Stimulated activated CD8-positive, alpha-beta memory T cell treated with anti-CD3 and anti-CD28 coated beads, Interleukin-4, amount 100 ng/mL, for 48 hours (primary cell): ENCODE data around the gene SH3BP5.
A peak's percentile ranks its signal among the peaks of the same experiment; 100 is the strongest.
"Not testable (repeated sequence)": the region's sequence is repeated elsewhere in the genome, so short reads cannot be mapped to it uniquely, and the experiment has no call there.

ENCODE experiments used
- DNase-seq: peaks from one replicate; pipeline ENCODE4 v3.0.0-alpha.2; 2020

SH3BP5 gene

DNA sequence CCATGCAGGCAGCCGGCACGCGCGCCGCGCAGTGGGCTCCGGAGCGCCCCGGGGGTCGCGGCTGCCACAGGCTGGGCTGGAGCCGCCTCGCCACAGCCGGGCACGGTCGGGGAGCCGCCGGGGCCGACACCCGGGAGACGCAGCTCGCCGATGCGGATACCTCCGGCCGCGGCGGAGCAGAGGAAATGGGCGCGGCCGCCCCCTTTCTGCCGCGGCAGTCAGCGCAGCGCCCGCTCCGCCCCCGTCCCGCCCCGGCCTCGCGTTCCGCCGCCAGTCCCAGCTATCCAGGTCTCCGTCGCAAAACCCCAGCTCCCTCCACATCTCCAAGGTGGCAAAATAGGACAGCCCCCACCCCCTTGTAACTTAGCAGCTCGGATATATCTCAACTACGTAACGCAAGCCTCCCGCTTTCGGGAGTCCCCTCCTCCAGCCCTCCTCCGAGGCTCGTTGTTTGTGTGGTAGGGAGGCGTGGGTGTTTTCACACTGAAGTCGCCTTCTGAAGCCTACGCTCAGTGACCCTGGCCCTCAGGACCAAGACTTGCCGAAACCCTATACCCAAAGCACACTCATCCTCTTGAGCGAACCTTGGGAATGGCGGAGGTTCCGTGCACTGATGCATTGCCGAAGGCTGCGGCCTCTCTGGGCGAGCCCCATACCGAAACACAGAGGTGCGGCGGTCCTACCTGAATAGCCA is at the start of gene SH3BP5:
SH3BP5 (minus strand) TSS at position 182 of the 694 bp plus-strand sequence; CDS start at position 4, 178 bp downstream.
- peak; percentile 83 for DNase-seq

GRCh38 chr3:15380980-15381890 is 48.8 kb upstream of the SH3BP5 start:
- DNase-seq, result no peak

DNA sequence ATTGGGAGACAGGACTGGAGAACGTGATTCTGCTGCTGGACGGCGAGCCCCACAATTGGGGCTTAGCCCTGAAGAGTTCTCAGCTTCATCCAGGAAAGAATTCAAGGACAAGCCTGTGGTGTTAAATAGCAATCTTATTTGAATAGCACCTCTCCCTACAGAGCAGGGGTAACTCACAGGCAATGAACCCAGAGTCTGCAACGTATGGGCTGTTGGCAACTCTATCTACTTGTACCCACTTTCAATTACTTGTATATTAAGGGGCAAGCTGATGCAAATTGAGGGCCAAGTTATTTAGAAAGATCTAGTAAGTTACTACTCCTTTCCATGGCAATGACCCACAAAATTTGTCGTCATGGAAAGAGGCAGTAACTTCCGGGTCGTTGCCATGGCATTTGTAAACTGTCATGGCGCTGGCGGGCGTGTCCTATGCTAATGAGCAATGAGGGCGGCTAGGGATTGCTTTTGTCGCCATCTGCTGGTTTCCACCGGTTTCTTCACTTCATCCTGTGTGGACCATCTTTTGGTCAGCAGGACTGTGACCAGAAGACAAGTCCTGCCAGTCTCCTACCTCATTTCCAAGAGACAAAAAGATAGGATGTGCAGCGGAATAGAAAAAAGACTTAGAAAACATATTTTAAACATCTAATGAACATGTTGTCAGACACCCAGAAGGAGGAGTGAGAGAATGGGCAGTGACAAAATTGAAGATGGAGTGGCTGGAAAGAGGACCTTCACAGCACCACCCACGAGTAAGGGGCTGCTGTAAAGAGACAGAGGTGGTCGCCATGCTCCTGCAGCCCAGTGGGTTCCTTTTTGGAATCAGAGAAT is 45.8 kb upstream of the SH3BP5 start:
- peak; percentile 95 for DNase-seq

DNA sequence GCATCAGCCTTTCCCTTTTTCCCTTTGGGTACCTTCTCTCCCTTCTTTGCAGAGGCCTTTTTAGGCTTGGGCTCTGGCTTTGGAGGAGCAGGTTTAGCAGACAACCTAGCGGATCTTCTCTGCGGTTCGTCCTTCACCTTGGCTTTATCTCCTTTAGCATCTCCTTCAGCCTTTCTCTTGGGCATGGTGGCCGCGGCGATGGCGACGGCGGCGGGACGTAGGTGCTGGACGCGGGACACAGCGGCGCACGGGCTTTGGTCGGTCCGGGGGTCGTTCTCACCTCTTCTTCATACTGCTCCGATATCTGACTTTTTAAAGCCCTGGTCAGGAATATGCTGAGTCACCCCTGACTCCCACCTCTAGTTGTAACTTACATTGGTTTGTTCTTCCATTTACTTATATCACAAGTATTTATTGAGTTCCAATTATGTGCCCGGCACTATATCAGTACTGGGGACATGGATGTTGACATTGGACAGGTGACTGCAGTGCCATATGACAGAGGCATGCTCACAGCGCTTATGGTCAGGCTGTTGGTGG is 43.1 kb upstream of the SH3BP5 start:
- DNase-seq, result no peak

DNA sequence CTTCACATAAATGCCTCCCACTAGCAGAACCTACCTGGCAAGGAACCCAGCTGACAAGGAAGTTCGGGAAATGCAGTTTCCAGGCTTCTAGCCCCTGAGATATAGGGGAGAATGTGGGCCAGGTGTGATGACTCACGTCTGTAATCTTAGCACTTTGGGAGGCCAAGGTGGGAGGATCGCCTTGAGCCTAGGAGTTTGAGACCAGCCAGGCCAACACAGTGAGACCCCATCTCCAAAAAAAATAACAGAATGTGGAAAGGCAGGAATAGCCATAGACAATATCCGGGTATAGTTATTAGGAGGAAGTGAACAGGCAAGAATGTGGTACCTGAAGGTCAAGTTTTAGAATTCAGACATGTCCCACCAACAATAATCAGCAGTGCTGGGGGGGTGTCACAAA is 40.5 kb upstream of the SH3BP5 start:
- DNase-seq, result no peak

DNA sequence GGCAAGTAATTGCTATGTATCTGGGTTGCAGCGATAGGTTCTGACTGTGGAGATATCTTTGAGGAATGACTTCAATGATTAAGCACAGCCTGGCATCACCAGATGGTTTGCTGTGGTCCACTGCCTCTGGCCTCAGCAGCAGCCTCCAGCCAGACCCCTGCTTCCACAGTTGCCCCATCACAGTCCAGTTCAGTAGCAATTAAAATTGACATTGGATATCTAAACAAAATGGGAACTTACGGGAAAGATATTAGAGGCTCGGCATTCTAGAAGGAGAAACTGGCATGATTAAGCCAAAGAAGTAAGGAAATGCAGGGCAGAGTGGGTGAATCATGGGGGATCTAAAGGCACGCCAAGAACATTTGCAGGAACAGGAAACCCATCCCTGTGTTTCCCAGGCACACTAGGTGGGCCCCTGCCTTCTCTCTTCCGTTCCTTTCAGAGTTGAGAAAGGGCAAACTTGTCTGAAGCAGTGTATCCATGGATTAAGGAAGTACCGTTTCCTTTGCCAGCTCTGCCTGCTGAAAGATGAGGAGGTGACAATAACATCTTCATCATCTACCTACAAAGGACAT is 36.3 kb upstream of the SH3BP5 start:
- no peak for DNase-seq

GRCh38 chr3:15367059-15367458 is 34.7 kb upstream of the SH3BP5 start:
- DNase-seq, result no peak

DNA sequence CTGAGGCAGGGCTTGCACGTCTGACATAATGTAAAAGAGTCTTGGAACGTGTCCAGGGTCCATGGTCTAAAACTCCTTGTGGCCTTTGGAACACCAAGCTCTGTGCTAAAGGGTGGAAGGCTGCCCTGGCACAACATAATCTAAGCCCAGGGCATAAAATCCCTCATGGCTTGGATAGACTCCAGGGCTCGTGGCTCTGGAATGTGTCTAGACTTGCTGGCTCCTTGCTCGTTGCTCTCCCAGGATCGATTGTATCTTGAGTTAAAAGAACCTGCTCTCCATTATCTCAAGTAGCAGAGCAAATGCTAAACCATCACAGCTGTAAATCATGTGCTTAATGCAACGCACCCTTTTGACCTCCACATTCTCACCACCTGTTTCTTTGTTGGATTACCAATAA is 31.7 kb upstream of the SH3BP5 start:
- DNase-seq, result not testable (repeated sequence)

DNA sequence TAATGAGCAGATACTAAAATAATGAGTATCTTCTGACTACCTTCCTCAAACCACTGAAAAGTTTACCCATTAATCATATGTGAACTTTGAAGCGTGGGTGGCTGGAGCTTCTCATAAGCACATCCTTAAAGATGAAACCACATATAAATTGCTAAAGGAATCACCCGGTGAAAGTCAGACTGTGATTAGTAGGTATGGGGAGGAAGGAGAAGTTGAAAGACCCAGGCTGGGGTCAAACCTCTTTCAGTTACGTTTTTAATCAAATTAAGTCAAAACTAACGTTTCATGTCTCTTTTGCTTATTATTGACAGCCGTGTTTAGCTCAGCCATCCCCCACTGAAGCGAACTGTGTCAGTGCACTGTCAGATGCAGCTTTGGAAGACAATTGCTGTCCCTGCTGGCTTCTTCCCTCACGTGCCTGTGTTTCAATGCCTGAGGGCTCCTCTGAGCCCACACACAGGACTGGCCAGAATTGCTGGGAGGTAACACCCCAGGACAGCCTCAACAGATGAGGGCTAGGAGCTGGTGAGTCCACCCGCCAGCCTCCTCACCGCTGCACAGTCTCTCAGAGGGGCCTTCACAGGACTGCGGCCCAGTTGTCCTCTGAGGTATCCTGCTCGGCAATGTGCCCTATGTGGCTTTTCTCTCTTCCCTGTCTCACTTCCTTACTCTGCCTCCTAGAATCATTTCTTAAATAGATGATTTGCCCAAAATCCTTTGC is 29.3 kb upstream of the SH3BP5 start:
- peak; percentile 72 for DNase-seq

GRCh38 chr3:15360788-15361493 is 28.6 kb upstream of the SH3BP5 start:
- no peak for DNase-seq

GRCh38 chr3:15359677-15360397 is 27.5 kb upstream of the SH3BP5 start:
- DNase-seq, result no peak

DNA sequence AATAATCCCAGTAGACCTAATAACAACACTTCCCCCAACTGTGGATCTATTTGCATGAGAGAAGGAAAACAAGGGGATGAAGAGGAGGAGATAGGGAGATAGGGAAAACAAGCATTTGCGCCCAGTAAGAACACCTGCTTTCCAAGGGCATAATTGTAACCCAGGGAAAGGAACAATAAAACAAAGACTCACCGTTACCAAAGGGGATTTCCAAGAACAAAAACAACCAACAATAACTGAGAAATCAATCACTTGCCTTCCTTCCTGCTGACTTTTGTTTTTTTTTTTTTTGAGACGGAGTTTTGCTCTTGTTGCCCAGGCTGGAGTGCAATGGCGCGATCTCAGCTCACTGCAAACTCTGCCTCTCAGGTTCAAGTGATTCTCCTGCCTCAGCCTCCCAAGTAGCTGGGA is 24.3 kb upstream of the SH3BP5 start:
- DNase-seq, result not testable (repeated sequence)

GRCh38 chr3:15356176-15356575 is 23.8 kb upstream of the SH3BP5 start:
- no peak for DNase-seq

DNA sequence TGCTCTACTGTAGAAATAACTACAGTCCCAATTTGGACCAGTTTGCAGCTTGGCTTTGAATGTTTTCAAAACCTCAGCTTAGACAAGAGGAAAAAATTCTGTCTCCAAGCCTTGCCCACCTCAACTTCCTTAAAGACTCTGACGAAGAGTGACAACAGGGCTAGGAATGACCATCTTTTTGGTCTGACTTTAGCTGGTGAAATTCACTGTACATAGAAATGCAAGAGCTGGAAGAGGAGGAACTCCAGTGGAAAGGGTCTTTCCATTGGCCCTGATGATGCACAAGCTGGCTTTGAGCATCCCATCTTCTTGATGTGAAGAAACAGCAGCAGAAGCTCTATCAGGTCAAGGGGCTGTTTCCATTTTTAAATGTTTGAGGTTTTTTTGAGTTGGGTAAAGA is 22.7 kb upstream of the SH3BP5 start:
- DNase-seq, result no peak

GRCh38 chr3:15354485-15354884 is 22.1 kb upstream of the SH3BP5 start:
- no peak for DNase-seq

GRCh38 chr3:15350141-15350540 is 17.8 kb upstream of the SH3BP5 start:
- DNase-seq, result no peak

GRCh38 chr3:15349438-15349837 is 17.1 kb upstream of the SH3BP5 start:
- not testable (repeated sequence) for DNase-seq

GRCh38 chr3:15348246-15348645 is 15.9 kb upstream of the SH3BP5 start:
- no peak for DNase-seq

GRCh38 chr3:15347737-15348110 is 15.3 kb upstream of the SH3BP5 start:
- no peak for DNase-seq

GRCh38 chr3:15347063-15347736 is 14.8 kb upstream of the SH3BP5 start:
- no peak for DNase-seq
